Pancreas (tissue), 10 donors: ENCODE results near the gene DBP. TPM values are rescaled to one million over a fixed set of nuclear protein-coding genes. Genes with fewer than 3 reads are reported as not detected.

Source experiments
- ATAC-seq, 4 donors: fragments of 200-7000 bp; cut with Tn5 transposase; one replicate each; pipeline versions ENCODE4 v1.8.0 to v1.9.1; 2020; ENCODE audit warnings: mild to moderate bottlenecking in 4 of 4, moderate library complexity in 4 of 4
- DNase-seq, 6 donors: peaks; one replicate each; pipeline ENCODE4 v3.0.0-alpha.2; 2020
- FAIRE-seq: peaks from 2 replicates; lab custom pipeline; 2012; peaks lifted over from hg19 to GRCh38; lab: Jason Lieb, UNC
- H3K27ac ChIP-seq, 4 donors: fragments of 200-600 bp; sonication (generic); 1 replicate in 3 of 4; 2 replicates in 1 of 4; pipeline versions ENCODE4 v1.5.0 to v1.8.0; 2020
- H3K27me3 ChIP-seq, 4 donors: fragments of 200-600 bp; one replicate each; pipeline ENCODE4 v1.8.0; 2021
- H3K36me3 ChIP-seq, 3 donors: fragments of 200-600 bp; sonication (generic) in 1 of 3; one replicate each; pipeline versions ENCODE4 v1.5.0 to v1.8.0; 2020 to 2021
- H3K4me1 ChIP-seq, 3 donors: fragments of 200-600 bp; one replicate each; pipeline ENCODE4 v1.8.0; 2021
- H3K4me3 ChIP-seq, 4 donors: fragments of 200-600 bp; sonication (generic) in 2 of 4; one replicate each; pipeline versions ENCODE4 v1.5.0 to v1.8.0; 2020 to 2021
- H3K9me3 ChIP-seq, 4 donors: fragments of 200-600 bp; one replicate each; pipeline ENCODE4 v1.8.0; 2021
- CTCF ChIP-seq, 4 donors: fragments of 200-600 bp; sonication (generic) in 3 of 4; IDR thresholded peaks; one replicate each; pipeline versions ENCODE4 v1.5.0 to v1.8.0; 2021; ENCODE audit warnings: antibody characterized with exemption in 4 of 4
- WGBS, 2 donors: extraction: QIAGEN DNeasy Blood & Tissue Kit; methylation state at CpG; one replicate each; pipeline ENCODE4 v1.1.7; 2013; 5-methylcytosine and 5-hydroxymethylcytosine counted together
- intact Hi-C, 3 donors: fragments of 100-400 bp; cut with DNase I; formaldehyde crosslinking; loops; one replicate each; pipeline versions ENCODE4 v1.11.1 to v1.14.2; 2022
- polyA plus RNA-seq, 2 donors: library from polyadenylated mRNA; stranded (reverse); fragments of 200-250 nt; gene quantifications; one replicate each; pipeline ENCODE4 v1.2.3, GENCODE V29; 2013
- total RNA-seq, 6 donors: library from RNA; stranded (reverse); fragmentation: NEBNext Ultra II Directional in 4 of 6; extraction: Animal tissue kit (Norgen Biotek cat#: 25700) in 4 of 6; gene quantifications; one replicate each; pipeline versions ENCODE4 v1.2.1 to v1.2.4, GENCODE V29; 2021 to 2023
- donor health status: healthy with polysubstance abuse.
- donor health status: DM: no; HTN: no; CAD: no; lungs with moderate emphysema.
- donor health status: DM: no; HTN: no; CAD: no.
- donor health status: control.
- donor health status: control.
- donor health status: Bipolar disorder and iron deficiency.
- donor health status: DM: yes; HTN: yes; CAD: no.
- donor health status: DM: no; HTN: no; CAD: no.
- donor health status: DM: no; HTN: no; CAD: no.
- donor health status: DM: yes; HTN: yes; CAD: no.

Gene DBP
- total and polyA plus RNA-seq, 8 donors = 3.3 to 11.4 (median 6.5) TPM

GRCh38 chr19:48629599-48630295 is 7.4 kb downstream of the DBP start:
- WGBS, 2 donors = 79 to 81% methylated on average over 47 to 48 of the region's 48 CpGs
- Histone ChIP-seq H3K36me3 (peaks cover 0 to 11% (median 0%) of the 10 kb centered on the region in 3 donors), H3K9me3 (no peaks in the 10 kb centered on the region), H3K27ac (no peak overlapping the region), H3K4me3 (no peak overlapping the region), H3K4me1 (peaks cover 11 to 16% (median 14%) of the 10 kb centered on the region in 3 donors), H3K27me3 (no peaks in the 10 kb centered on the region)
- intact Hi-C loops = no loop called here
- no peak for TF ChIP-seq CTCF (IDR thresholded peaks at IDR 0.05)
- DNase-seq (peak in 4 of 6 donors; percentile 48 to 82 (median 64)), FAIRE-seq (no peak), ATAC-seq (no peak)

GRCh38 chr19:48629297-48629598 is 7.9 kb downstream of the DBP start:
- peak in 2 of 6 donors; percentile 54 to 60 for DNase-seq
- no peaks in the 10 kb centered on the region for H3K27me3 ChIP-seq
- FAIRE-seq = no peak
- peaks cover 10 to 15% (median 12%) of the 10 kb centered on the region in 3 donors for H3K4me1 ChIP-seq
- intact Hi-C loops = no loop called here
- H3K4me3 ChIP-seq = no peak overlapping the region
- no peak for ATAC-seq
- peaks cover 0 to 11% (median 0%) of the 10 kb centered on the region in 3 donors for H3K36me3 ChIP-seq
- no peak for TF ChIP-seq CTCF (IDR thresholded peaks at IDR 0.05)
- H3K27ac ChIP-seq = no peak overlapping the region
- H3K9me3 ChIP-seq = no peaks in the 10 kb centered on the region
- WGBS, 2 donors = 94 to 95% methylated on average over 22 of the region's 22 CpGs

- FAIRE-seq = no peak
- TF ChIP-seq CTCF (IDR thresholded peaks at IDR 0.05) = no peak
- H3K27me3 ChIP-seq = no peaks in the 10 kb centered on the region
These were observed 8.5 kb downstream of the DBP start for GRCh38 chr19:48628486-48629296.

GRCh38 chr19:48627865-48628314 is 9.3 kb downstream of the DBP start:
- no peak overlapping the region for H3K27ac ChIP-seq
- no peak overlapping the region for H3K4me3 ChIP-seq
- H3K36me3 ChIP-seq = peaks cover 0 to 11% (median 0%) of the 10 kb centered on the region in 3 donors
- no peaks in the 10 kb centered on the region for H3K27me3 ChIP-seq
- WGBS, 2 donors = 85 to 91% methylated on average over 17 of the region's 17 CpGs
- ATAC-seq (no peak), FAIRE-seq (no peak), DNase-seq (peak in 1 of 6 donors; percentile 58)
- TF ChIP-seq CTCF (IDR thresholded peaks at IDR 0.05) = no peak
- intact Hi-C loops = no loop called here
- peaks cover 0 to 9% (median 1%) of the 10 kb centered on the region in 3 donors for H3K4me1 ChIP-seq
- H3K9me3 ChIP-seq = no peaks in the 10 kb centered on the region

More at GRCh38 chr19:48628486-48629296, 8.5 kb downstream of the DBP start:
- WGBS, 2 donors = 84% methylated on average over 34 of the region's 34 CpGs
- DNase-seq (peak in 4 of 6 donors; percentile 19 to 85 (median 57)), ATAC-seq (no peak)
- Histone ChIP-seq H3K4me1 (peaks cover 5 to 9% (median 8%) of the 10 kb centered on the region in 3 donors), H3K4me3 (no peak overlapping the region), H3K27ac (no peak overlapping the region), H3K36me3 (peaks cover 0 to 11% (median 0%) of the 10 kb centered on the region in 3 donors), H3K9me3 (no peaks in the 10 kb centered on the region)
- intact Hi-C loops = no loop called here
